KMS-11 (cell line): ENCODE measurements around the gene RREB1.

Experiments used
- H2AFZ ChIP-seq: fragments of 200-600 bp; sonication (generic); 2 replicates; pipeline ENCODE4 v1.6.1; 2016; ENCODE audit warnings: antibody characterized with exemption, mixed run types, low read depth
- H3K27ac ChIP-seq: fragments of 200-600 bp; sonication (generic); 2 replicates; pipeline ENCODE4 v1.6.1; 2016; ENCODE audit warnings: mild to moderate bottlenecking, mixed run types
- H3K27me3 ChIP-seq: fragments of 200-600 bp; sonication (generic); 2 replicates; pipeline ENCODE4 v1.6.1; 2017; ENCODE audit warnings: mild to moderate bottlenecking, low read depth, mixed run types, moderate library complexity; ENCODE audit not compliant: insufficient read depth
- H3K36me3 ChIP-seq: fragments of 200-600 bp; sonication (generic); 2 replicates; pipeline ENCODE4 v1.6.1; 2017; ENCODE audit warnings: mild to moderate bottlenecking, mixed run types; ENCODE audit not compliant: insufficient read depth
- H3K4me1 ChIP-seq: fragments of 200-600 bp; sonication (generic); 2 replicates; pipeline ENCODE4 v1.6.1; 2016; ENCODE audit warnings: mild to moderate bottlenecking, low read depth, mixed run types; ENCODE audit not compliant: poor library complexity, severe bottlenecking
- H3K4me2 ChIP-seq: fragments of 200-600 bp; sonication (generic); 2 replicates; pipeline ENCODE4 v1.7.0; 2016; ENCODE audit warnings: mild to moderate bottlenecking, mixed run types
- H3K4me3 ChIP-seq: fragments of 200-600 bp; sonication (generic); IDR thresholded peaks from 2 replicates; pipeline ENCODE4 v1.6.1; 2017; ENCODE audit warnings: low read depth, low read length, mixed read lengths; ENCODE audit not compliant: insufficient read depth
- H3K79me2 ChIP-seq: fragments of 200-600 bp; sonication (generic); 2 replicates; pipeline ENCODE4 v1.6.1; 2016; ENCODE audit warnings: low read depth, mixed run types; ENCODE audit not compliant: insufficient read depth
- H3K9ac ChIP-seq: fragments of 200-600 bp; sonication (generic); 2 replicates; pipeline ENCODE4 v1.6.1; 2016; ENCODE audit warnings: mild to moderate bottlenecking, mixed run types
- H4K20me1 ChIP-seq: fragments of 200-600 bp; sonication (generic); 2 replicates; pipeline ENCODE4 v1.6.1; 2016; ENCODE audit warnings: mild to moderate bottlenecking, mixed run types; ENCODE audit not compliant: insufficient read depth
- TF ChIP-seq, protein P1 (sequence below): fragments of 200-600 bp; sonication (generic); conservative IDR thresholded peaks from 2 replicates; pipeline ENCODE4 v1.6.1; 2017; ENCODE audit warnings: low read depth, mild to moderate bottlenecking, antibody characterized with exemption, low read length, moderate library complexity, mixed read lengths

Gene RREB1

DNA sequence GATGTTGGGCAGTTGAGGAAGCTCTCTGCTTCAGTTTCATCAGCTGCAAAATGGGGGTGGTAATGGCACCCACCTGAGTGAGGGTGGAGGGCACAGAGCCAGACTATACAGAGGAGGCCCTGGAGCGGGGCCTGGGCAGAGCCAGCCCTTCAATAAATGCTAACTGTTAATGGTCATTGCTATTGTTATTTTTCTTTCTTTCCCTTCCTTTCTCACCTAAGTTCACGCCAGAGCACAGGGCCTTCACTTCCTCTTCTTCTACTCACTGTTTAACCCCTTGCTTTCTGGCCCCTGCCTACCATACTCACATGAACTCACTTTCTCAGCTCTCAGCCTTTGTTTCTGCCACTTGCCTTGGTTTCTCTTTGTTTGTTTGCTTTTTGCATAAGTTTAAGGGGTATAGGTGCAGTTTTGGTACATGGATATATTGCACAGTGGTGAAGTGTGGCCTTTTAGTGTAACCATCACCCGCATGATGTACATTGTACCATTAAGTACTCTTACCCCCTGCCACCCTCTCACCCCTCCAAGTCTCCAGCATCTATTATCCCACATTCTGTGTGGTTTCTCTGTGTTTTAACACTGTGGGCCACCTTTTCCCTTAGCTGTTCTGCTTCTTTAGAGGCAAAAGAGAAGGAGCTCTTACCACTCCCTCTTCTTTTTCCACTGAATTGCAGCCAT lies 7.5 kb upstream of the RREB1 start:
- H4K20me1 ChIP-seq = no peaks in the 10 kb centered on the region
- H3K27ac ChIP-seq = no peak overlapping the region
- no peaks in the 10 kb centered on the region for H3K36me3 ChIP-seq
- TF ChIP-seq, protein P1, sequence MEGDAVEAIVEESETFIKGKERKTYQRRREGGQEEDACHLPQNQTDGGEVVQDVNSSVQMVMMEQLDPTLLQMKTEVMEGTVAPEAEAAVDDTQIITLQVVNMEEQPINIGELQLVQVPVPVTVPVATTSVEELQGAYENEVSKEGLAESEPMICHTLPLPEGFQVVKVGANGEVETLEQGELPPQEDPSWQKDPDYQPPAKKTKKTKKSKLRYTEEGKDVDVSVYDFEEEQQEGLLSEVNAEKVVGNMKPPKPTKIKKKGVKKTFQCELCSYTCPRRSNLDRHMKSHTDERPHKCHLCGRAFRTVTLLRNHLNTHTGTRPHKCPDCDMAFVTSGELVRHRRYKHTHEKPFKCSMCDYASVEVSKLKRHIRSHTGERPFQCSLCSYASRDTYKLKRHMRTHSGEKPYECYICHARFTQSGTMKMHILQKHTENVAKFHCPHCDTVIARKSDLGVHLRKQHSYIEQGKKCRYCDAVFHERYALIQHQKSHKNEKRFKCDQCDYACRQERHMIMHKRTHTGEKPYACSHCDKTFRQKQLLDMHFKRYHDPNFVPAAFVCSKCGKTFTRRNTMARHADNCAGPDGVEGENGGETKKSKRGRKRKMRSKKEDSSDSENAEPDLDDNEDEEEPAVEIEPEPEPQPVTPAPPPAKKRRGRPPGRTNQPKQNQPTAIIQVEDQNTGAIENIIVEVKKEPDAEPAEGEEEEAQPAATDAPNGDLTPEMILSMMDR = no peak
- no peak overlapping the region for H3K4me3 ChIP-seq
- H3K4me2 ChIP-seq = no peak overlapping the region
- peaks cover 7% of the 10 kb centered on the region for H3K4me1 ChIP-seq
- no peak overlapping the region for H2AFZ ChIP-seq
- H3K9ac ChIP-seq = no peak overlapping the region
- H3K27me3 ChIP-seq = no peaks in the 10 kb centered on the region
- H3K79me2 ChIP-seq = no peaks in the 10 kb centered on the region

DNA sequence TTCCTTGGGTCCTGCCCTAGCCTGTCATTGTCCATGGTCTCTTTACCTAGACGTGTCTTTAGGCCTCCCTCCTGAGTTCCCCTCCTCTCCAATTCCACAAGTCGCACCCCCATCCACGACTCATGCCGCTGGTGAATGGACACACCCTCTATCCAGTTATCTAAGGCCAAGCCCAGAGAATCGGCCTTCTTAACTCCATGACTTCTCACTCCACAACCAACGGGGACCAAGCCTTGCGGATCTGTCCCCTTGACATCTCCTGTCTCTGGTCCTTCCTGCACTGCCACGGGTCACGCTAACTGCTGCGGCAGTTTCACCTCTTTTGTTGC lies 7.0 kb upstream of the RREB1 start:
- H2AFZ ChIP-seq = no peak overlapping the region
- H3K4me2 ChIP-seq = no peak overlapping the region
- TF ChIP-seq, protein P1 = no peak

DNA sequence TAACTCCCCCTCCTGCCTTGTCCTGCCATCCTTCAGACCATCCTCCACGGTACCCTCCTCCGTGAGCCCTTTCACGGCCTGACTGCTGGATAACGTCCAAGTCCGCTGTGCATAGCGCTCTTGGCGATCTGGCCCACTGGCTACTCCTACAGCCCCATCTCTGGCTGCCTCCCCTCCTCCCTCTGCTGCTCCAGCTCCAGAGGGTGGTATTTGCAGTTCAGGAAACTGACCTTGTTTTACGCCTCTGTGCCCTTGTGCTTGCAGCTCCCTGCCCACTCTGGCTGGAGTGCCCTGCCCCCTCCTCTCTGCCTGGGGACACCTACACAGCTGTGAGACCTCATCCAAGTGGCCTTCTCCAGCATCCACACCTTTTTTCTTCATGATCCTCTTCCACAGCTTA lies 6.5 kb upstream of the RREB1 start:
- Histone ChIP-seq H2AFZ (no peak overlapping the region), H3K27ac (no peak overlapping the region), H3K4me1 (peaks cover 18% of the 10 kb centered on the region), H3K79me2 (no peaks in the 10 kb centered on the region), H3K4me3 (no peak overlapping the region), H3K4me2 (no peak overlapping the region), H3K9ac (no peak overlapping the region), H4K20me1 (no peaks in the 10 kb centered on the region), H3K27me3 (no peaks in the 10 kb centered on the region), H3K36me3 (no peaks in the 10 kb centered on the region)
- TF ChIP-seq, protein P1 = no peak

More for the DNA sequence above, 7.0 kb upstream of the RREB1 start:
- H3K27ac ChIP-seq = no peak overlapping the region
- no peak overlapping the region for H3K9ac ChIP-seq
- H3K27me3 ChIP-seq = no peaks in the 10 kb centered on the region
- no peaks in the 10 kb centered on the region for H3K36me3 ChIP-seq
- H3K4me3 ChIP-seq = no peak overlapping the region
- no peaks in the 10 kb centered on the region for H3K79me2 ChIP-seq
- H4K20me1 ChIP-seq = no peaks in the 10 kb centered on the region
- peaks cover 12% of the 10 kb centered on the region for H3K4me1 ChIP-seq

DNA sequence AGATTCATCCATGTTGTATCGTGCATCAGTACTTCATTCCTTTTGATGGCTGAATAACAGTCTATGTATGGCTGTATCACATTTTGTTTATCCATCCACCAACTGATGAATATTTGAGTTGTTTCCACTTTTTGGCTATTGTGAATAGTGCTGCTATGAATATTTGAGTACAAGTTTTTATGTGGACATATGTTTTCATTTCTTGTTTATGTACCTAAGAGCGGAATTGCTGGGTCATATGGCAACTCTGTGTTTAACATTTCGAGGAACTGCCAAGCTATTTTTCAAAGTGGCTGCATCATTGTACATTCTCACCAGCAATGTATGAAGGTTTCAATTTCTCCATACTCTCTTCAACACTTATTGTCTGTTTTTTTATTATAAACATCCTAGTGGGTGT lies 3.0 kb upstream of the RREB1 start:
- H3K9ac ChIP-seq = no peak overlapping the region
- H2AFZ ChIP-seq = no peak overlapping the region
- H3K4me1 ChIP-seq = peaks cover 23% of the 10 kb centered on the region
- H3K4me3 ChIP-seq = no peak overlapping the region
- peaks cover 7% of the 10 kb centered on the region; the same call in 1 of the 2 replicates for H3K79me2 ChIP-seq
- no peaks in the 10 kb centered on the region for H3K27me3 ChIP-seq
- H3K27ac ChIP-seq = no peak overlapping the region; the same call in 1 of the 2 replicates
- no peak overlapping the region for H3K4me2 ChIP-seq
- H4K20me1 ChIP-seq = no peaks in the 10 kb centered on the region
- TF ChIP-seq, protein P1 = no peak
- H3K36me3 ChIP-seq = no peaks in the 10 kb centered on the region
